ENCODE results near the gene IL1RN.
"Not testable (repeated sequence)": the region's sequence is repeated elsewhere in the genome, so short reads cannot be mapped to it uniquely, and the experiment has no call there.

DNA sequence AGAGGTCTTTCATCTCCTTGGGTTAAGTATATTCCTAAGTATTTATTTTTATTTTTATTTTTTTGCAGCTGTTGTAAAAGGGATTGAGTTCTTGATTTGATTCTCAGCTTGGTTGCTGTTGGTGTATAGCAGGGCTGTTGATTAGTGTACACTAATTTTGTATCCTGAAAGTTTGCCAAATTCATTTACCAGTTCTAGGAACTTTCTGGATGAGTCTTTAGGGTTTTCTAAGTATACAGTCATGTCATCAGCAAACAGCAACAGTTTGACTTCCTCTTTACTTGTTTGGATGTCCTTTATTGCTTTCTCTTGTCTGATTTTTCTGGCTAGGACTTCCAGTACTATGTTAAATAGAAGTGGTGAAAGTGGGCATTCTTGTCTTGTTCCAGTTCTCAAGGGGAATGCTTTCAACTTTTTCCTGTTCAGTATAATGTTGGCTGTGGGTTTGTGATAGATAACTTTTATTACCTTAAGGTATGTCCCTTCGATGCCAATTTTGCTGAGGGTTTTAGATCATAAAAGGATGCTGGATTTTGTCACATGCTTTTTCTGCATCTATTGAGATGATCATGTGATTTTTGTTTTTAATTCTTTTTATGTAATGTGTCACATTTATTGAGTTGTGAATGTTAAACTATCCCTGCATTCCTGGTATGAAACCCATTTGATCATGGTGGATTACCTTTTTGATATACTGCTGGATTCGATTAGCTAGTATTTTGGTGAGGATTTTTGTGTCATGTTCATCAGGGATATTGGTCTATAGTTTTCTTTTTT is 30.4 kb upstream of the IL1RN start:
- TF ChIP-seq SMC3 (conservative IDR thresholded peaks at IDR 0.05; ENCODE audit: poor library complexity); TAF1 (IDR thresholded peaks at IDR 0.05; ENCODE audit: low read depth); EZH2 (IDR thresholded peaks at IDR 0.05; ENCODE audit: borderline replicate concordance, insufficient read depth, low read length, poor library complexity, severe bottlenecking); RAD21 (conservative IDR thresholded peaks at IDR 0.05); EP300 (conservative IDR thresholded peaks at IDR 0.05; ENCODE audit: poor library complexity, severe bottlenecking); MXI1 (conservative IDR thresholded peaks at IDR 0.05; ENCODE audit: poor library complexity, severe bottlenecking); POLR2AphosphoS5 (IDR thresholded peaks at IDR 0.05): not testable (repeated sequence)
- TF ChIP-seq, protein P1, sequence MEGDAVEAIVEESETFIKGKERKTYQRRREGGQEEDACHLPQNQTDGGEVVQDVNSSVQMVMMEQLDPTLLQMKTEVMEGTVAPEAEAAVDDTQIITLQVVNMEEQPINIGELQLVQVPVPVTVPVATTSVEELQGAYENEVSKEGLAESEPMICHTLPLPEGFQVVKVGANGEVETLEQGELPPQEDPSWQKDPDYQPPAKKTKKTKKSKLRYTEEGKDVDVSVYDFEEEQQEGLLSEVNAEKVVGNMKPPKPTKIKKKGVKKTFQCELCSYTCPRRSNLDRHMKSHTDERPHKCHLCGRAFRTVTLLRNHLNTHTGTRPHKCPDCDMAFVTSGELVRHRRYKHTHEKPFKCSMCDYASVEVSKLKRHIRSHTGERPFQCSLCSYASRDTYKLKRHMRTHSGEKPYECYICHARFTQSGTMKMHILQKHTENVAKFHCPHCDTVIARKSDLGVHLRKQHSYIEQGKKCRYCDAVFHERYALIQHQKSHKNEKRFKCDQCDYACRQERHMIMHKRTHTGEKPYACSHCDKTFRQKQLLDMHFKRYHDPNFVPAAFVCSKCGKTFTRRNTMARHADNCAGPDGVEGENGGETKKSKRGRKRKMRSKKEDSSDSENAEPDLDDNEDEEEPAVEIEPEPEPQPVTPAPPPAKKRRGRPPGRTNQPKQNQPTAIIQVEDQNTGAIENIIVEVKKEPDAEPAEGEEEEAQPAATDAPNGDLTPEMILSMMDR (IDR thresholded peaks at IDR 0.05; ENCODE audit: poor library complexity, severe bottlenecking) = not testable (repeated sequence)
- TF ChIP-seq, protein P2, sequence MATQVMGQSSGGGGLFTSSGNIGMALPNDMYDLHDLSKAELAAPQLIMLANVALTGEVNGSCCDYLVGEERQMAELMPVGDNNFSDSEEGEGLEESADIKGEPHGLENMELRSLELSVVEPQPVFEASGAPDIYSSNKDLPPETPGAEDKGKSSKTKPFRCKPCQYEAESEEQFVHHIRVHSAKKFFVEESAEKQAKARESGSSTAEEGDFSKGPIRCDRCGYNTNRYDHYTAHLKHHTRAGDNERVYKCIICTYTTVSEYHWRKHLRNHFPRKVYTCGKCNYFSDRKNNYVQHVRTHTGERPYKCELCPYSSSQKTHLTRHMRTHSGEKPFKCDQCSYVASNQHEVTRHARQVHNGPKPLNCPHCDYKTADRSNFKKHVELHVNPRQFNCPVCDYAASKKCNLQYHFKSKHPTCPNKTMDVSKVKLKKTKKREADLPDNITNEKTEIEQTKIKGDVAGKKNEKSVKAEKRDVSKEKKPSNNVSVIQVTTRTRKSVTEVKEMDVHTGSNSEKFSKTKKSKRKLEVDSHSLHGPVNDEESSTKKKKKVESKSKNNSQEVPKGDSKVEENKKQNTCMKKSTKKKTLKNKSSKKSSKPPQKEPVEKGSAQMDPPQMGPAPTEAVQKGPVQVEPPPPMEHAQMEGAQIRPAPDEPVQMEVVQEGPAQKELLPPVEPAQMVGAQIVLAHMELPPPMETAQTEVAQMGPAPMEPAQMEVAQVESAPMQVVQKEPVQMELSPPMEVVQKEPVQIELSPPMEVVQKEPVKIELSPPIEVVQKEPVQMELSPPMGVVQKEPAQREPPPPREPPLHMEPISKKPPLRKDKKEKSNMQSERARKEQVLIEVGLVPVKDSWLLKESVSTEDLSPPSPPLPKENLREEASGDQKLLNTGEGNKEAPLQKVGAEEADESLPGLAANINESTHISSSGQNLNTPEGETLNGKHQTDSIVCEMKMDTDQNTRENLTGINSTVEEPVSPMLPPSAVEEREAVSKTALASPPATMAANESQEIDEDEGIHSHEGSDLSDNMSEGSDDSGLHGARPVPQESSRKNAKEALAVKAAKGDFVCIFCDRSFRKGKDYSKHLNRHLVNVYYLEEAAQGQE (IDR thresholded peaks at IDR 0.05; ENCODE audit: borderline replicate concordance) = not testable (repeated sequence)

All from neural cell (in vitro differentiated cells).